MM.1S (cell line): ENCODE results near the gene SLC16A7.

Source experiments
- DNase-seq: peaks from one replicate; pipeline ENCODE4 v3.0.0-alpha.2; 2015
- H2AFZ ChIP-seq: fragments of 300-600 bp; sonication (generic); 2 replicates; pipeline ENCODE4 v1.6.0; 2016; ENCODE audit warnings: antibody characterized with exemption, low read length
- H3F3A ChIP-seq: fragments of 300-600 bp; sonication (generic); 2 replicates; pipeline ENCODE4 v1.6.1; 2016; ENCODE audit warnings: mild to moderate bottlenecking, antibody characterized with exemption, low read length, moderate library complexity, mixed read lengths; ENCODE audit not compliant: insufficient read depth
- H3K27ac ChIP-seq: fragments of 300-600 bp; sonication (generic); 2 replicates; pipeline ENCODE4 v1.5.1; 2016; ENCODE audit warnings: mild to moderate bottlenecking, low read length
- H3K27me3 ChIP-seq: fragments of 300-600 bp; sonication (generic); replicated peaks from 2 replicates; pipeline ENCODE4 v1.6.0; 2016; ENCODE audit warnings: low read length; ENCODE audit not compliant: insufficient read depth
- H3K36me3 ChIP-seq: fragments of 300-600 bp; sonication (generic); replicated peaks from 2 replicates; pipeline ENCODE4 v1.6.1; 2016; ENCODE audit warnings: mild to moderate bottlenecking, low read length, mixed read lengths; ENCODE audit not compliant: insufficient read depth
- H3K4me1 ChIP-seq: fragments of 300-600 bp; sonication (generic); 2 replicates; pipeline ENCODE4 v1.6.1; 2016; ENCODE audit warnings: low read length, mixed read lengths
- H3K4me2 ChIP-seq: fragments of 300-600 bp; sonication (generic); 2 replicates; pipeline ENCODE4 v1.6.0; 2016; ENCODE audit warnings: low read depth, low read length
- H3K4me3 ChIP-seq: fragments of 300-600 bp; sonication (generic); 2 replicates; pipeline ENCODE4 v1.5.1; 2016; ENCODE audit warnings: low read length, mixed read lengths
- H3K79me2 ChIP-seq: fragments of 300-600 bp; sonication (generic); 2 replicates; pipeline ENCODE4 v1.6.1; 2016; ENCODE audit warnings: mixed run types, low read length, mixed read lengths
- H3K9ac ChIP-seq: fragments of 300-600 bp; sonication (generic); 2 replicates; pipeline ENCODE4 v1.6.1; 2016; ENCODE audit warnings: low read length, mixed read lengths
- H3K9me2 ChIP-seq: fragments of 300-600 bp; sonication (generic); replicated peaks from 2 replicates; pipeline ENCODE4 v1.6.1; 2016; ENCODE audit warnings: mild to moderate bottlenecking, low read length, mixed read lengths; ENCODE audit not compliant: insufficient read depth
- H3K9me3 ChIP-seq: fragments of 300-600 bp; sonication (generic); replicated peaks from 2 replicates; pipeline ENCODE4 v1.6.1; 2016; ENCODE audit warnings: mild to moderate bottlenecking, low read length, mixed read lengths; ENCODE audit not compliant: insufficient read depth
- H4K20me1 ChIP-seq: fragments of 300-600 bp; sonication (generic); 2 replicates; pipeline ENCODE4 v1.6.1; 2016; ENCODE audit warnings: mild to moderate bottlenecking, low read length, moderate library complexity, mixed read lengths; ENCODE audit not compliant: insufficient read depth
- EZH2 ChIP-seq: fragments of 300-600 bp; sonication (generic); optimal IDR thresholded peaks from 2 replicates; pipeline ENCODE3; 2017; ENCODE audit warnings: low read depth, mild to moderate bottlenecking, antibody characterized with exemption, low read length, mixed read lengths
- EZH2phosphoT487 ChIP-seq: fragments of 300-600 bp; sonication (generic); IDR thresholded peaks from 2 replicates; pipeline ENCODE4 v1.6.1; 2018; ENCODE audit warnings: antibody characterized with exemption, low read length
- TF ChIP-seq, protein P1 (sequence below): fragments of 300-600 bp; sonication (generic); IDR thresholded peaks from 2 replicates; pipeline ENCODE4 v1.5.1; 2016; ENCODE audit warnings: antibody characterized with exemption, low read length, mixed read lengths

SLC16A7 gene

GRCh38 chr12:59634254-59634653 lies 38.4 kb downstream of the SLC16A7 start:
- H3K9me3 ChIP-seq, result no peaks in the 10 kb centered on the region
- H2AFZ ChIP-seq, result no peak overlapping the region
- no peaks in the 10 kb centered on the region for H3K4me1 ChIP-seq
- H3K27ac ChIP-seq, result no peak overlapping the region
- no peak overlapping the region for H3K4me2 ChIP-seq
- H3K9me2 ChIP-seq, result no peaks in the 10 kb centered on the region
- no peaks in the 10 kb centered on the region for H3K79me2 ChIP-seq
- DNase-seq, result no peak
- no peaks in the 10 kb centered on the region for H3K36me3 ChIP-seq
- TF ChIP-seq, protein P1, sequence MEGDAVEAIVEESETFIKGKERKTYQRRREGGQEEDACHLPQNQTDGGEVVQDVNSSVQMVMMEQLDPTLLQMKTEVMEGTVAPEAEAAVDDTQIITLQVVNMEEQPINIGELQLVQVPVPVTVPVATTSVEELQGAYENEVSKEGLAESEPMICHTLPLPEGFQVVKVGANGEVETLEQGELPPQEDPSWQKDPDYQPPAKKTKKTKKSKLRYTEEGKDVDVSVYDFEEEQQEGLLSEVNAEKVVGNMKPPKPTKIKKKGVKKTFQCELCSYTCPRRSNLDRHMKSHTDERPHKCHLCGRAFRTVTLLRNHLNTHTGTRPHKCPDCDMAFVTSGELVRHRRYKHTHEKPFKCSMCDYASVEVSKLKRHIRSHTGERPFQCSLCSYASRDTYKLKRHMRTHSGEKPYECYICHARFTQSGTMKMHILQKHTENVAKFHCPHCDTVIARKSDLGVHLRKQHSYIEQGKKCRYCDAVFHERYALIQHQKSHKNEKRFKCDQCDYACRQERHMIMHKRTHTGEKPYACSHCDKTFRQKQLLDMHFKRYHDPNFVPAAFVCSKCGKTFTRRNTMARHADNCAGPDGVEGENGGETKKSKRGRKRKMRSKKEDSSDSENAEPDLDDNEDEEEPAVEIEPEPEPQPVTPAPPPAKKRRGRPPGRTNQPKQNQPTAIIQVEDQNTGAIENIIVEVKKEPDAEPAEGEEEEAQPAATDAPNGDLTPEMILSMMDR, result no peak
- TF ChIP-seq EZH2phosphoT487 (no peak), EZH2 (no peak)
- H4K20me1 ChIP-seq, result no peaks in the 10 kb centered on the region
- no peak overlapping the region for H3K9ac ChIP-seq
- no peak overlapping the region for H3K4me3 ChIP-seq
- H3K27me3 ChIP-seq, result no peaks in the 10 kb centered on the region
- no peaks in the 10 kb centered on the region for H3F3A ChIP-seq

DNA sequence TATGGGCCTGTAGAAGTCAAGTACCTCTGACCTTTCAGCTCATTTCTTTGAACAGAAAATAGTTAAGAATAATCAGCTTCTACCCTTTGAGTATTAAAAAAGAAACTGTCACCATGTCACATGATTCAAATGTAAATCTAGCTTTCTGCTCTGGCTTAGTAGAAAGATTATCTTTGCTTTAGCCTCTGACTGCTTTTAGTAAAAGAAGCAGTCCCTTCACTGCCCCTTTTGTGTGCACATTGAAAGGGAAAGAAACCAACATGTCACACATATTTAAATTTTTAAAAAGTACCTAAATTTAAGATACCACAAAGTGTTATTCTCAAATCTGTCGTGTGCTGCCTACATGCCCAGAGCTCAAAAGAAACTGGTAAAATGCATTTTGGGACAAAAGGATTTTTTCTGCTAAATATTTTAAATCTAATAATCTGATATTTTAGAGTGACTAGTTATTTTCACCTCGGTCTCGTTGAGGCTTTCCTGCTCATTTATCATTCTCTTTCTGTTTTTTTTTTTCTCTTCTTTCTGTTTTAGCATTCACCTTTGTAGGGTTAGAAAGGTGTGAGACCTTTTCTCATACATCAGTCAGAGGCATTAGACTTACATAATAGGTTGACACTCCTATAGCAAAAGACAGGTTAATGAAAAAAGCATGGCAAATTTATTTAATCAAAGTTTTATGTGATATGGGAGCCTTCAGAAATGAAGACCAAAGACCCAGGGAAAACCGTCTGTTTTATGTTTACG lies 41.3 kb downstream of the SLC16A7 start:
- no peaks in the 10 kb centered on the region for H3K36me3 ChIP-seq
- no peak for DNase-seq
- H3K79me2 ChIP-seq, result no peaks in the 10 kb centered on the region
- no peaks in the 10 kb centered on the region for H3K27me3 ChIP-seq
- TF ChIP-seq EZH2phosphoT487 (no peak), EZH2 (no peak)
- TF ChIP-seq, protein P1, result no peak
- H3K9me3 ChIP-seq, result no peaks in the 10 kb centered on the region
- H4K20me1 ChIP-seq, result no peaks in the 10 kb centered on the region
- no peaks in the 10 kb centered on the region for H3K9me2 ChIP-seq
- H3K4me2 ChIP-seq, result no peak overlapping the region
- no peaks in the 10 kb centered on the region for H3K4me1 ChIP-seq
- no peak overlapping the region for H3K9ac ChIP-seq
- H2AFZ ChIP-seq, result no peak overlapping the region
- H3K27ac ChIP-seq, result no peak overlapping the region
- no peak overlapping the region for H3K4me3 ChIP-seq
- H3F3A ChIP-seq, result no peaks in the 10 kb centered on the region

DNA sequence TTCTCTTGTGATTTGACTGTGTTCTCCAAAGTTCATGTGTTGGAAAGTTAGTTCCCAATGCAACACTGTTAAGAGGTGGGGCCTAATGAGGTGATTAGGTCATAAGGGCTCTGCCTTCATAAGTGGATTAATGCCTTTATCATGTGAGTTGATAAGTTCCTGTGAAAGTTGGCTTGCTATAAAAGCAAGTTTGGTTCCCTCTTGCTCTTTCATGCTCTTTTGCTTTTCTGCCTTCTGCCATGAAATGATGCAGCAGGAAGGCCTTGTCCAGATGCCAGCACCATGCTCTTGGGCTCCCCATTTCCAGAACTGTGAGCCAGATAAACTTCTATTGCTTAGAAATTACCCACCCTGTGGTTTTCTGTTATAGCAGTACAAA lies 41.9 kb downstream of the SLC16A7 start:
- H2AFZ ChIP-seq, result no peak overlapping the region
- no peaks in the 10 kb centered on the region for H3F3A ChIP-seq
- H3K27me3 ChIP-seq, result no peaks in the 10 kb centered on the region
- no peak for DNase-seq
- TF ChIP-seq EZH2, result no peak
- no peak for TF ChIP-seq EZH2phosphoT487
- TF ChIP-seq, protein P1, result no peak
- H3K79me2 ChIP-seq, result no peaks in the 10 kb centered on the region
- no peaks in the 10 kb centered on the region for H3K9me2 ChIP-seq
- H3K4me1 ChIP-seq, result no peaks in the 10 kb centered on the region
- no peaks in the 10 kb centered on the region for H3K36me3 ChIP-seq
- H4K20me1 ChIP-seq, result no peaks in the 10 kb centered on the region
- no peak overlapping the region for H3K9ac ChIP-seq
- H3K9me3 ChIP-seq, result no peaks in the 10 kb centered on the region
- H3K27ac ChIP-seq, result no peak overlapping the region
- H3K4me2 ChIP-seq, result no peak overlapping the region
- H3K4me3 ChIP-seq, result no peak overlapping the region
